Measurements from ENCODE around the gene KCNK4. TPM values are rescaled to one million over a fixed set of nuclear protein-coding genes. Genes with fewer than 3 reads are reported as not detected.
A peak's percentile ranks its signal among the peaks of the same experiment; 100 is the strongest.
"Not testable (repeated sequence)": the region's sequence is repeated elsewhere in the genome, so short reads cannot be mapped to it uniquely, and the experiment has no call there.

The KCNK4 gene
- total RNA-seq, 3 donors from 2014 or later = not detected

DNA sequence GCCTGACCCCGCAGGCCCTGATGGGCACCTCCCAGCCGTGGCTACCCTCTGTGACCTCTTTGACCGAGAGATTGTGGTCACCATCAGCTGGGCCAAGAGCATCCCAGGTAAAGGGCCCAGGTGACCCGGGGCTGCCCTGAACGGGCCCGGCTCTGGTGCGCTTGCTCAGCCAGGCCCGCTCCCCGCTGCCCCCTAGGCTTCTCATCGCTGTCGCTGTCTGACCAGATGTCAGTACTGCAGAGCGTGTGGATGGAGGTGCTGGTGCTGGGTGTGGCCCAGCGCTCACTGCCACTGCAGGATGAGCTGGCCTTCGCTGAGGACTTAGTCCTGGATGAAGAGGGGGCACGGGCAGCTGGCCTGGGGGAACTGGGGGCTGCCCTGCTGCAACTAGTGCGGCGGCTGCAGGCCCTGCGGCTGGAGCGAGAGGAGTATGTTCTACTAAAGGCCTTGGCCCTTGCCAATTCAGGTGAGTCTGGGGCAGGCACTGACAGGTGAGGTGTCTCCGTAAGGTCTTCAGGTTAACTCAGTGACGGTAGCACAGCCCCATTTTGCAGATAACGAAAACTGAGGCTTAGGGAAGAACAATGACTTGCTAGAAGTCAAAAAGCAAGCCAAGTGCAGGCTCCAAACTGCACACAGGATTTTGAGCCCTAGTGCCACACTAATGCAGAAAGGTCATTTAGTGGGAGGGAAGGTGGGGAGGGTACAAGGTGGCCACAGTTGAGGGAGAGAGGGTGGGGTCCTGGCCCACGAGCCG, 23.9 kb downstream of the KCNK4 start:
- Histone ChIP-seq H3K4me3 (no peak overlapping the region), H3K36me3 (ENCODE audit: low read depth) (peaks cover 6% of the 10 kb centered on the region), H3K4me1 (ENCODE audit: low read depth) (peaks cover 14% of the 10 kb centered on the region), H3K9me3 (no peaks in the 10 kb centered on the region)
- intact Hi-C loops (cut with DNase I, micrococcal nuclease) = no loop called here
- ATAC-seq (no peak), DNase-seq (peak in 1 of 3 donors; percentile 41)
- TF ChIP-seq, protein P1, sequence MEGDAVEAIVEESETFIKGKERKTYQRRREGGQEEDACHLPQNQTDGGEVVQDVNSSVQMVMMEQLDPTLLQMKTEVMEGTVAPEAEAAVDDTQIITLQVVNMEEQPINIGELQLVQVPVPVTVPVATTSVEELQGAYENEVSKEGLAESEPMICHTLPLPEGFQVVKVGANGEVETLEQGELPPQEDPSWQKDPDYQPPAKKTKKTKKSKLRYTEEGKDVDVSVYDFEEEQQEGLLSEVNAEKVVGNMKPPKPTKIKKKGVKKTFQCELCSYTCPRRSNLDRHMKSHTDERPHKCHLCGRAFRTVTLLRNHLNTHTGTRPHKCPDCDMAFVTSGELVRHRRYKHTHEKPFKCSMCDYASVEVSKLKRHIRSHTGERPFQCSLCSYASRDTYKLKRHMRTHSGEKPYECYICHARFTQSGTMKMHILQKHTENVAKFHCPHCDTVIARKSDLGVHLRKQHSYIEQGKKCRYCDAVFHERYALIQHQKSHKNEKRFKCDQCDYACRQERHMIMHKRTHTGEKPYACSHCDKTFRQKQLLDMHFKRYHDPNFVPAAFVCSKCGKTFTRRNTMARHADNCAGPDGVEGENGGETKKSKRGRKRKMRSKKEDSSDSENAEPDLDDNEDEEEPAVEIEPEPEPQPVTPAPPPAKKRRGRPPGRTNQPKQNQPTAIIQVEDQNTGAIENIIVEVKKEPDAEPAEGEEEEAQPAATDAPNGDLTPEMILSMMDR (IDR thresholded peaks at IDR 0.05) = no peak

DNA sequence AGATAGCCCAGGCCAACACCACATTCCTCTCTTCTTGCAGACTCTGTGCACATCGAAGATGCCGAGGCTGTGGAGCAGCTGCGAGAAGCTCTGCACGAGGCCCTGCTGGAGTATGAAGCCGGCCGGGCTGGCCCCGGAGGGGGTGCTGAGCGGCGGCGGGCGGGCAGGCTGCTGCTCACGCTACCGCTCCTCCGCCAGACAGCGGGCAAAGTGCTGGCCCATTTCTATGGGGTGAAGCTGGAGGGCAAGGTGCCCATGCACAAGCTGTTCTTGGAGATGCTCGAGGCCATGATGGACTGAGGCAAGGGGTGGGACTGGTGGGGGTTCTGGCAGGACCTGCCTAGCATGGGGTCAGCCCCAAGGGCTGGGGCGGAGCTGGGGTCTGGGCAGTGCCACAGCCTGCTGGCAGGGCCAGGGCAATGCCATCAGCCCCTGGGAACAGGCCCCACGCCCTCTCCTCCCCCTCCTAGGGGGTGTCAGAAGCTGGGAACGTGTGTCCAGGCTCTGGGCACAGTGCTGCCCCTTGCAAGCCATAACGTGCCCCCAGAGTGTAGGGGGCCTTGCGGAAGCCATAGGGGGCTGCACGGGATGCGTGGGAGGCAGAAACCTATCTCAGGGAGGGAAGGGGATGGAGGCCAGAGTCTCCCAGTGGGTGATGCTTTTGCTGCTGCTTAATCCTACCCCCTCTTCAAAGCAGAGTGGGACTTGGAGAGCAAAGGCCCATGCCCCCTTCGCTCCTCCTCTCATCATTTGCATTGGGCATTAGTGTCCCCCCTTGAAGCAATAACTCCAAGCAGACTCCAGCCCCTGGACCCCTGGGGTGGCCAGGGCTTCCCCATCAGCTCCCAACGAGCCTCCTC, 24.8 kb downstream of the KCNK4 start:
- H3K9me3 ChIP-seq; H3K36me3 ChIP-seq (ENCODE audit: low read depth); ATAC-seq; H3K4me3 ChIP-seq; intact Hi-C loops (cut with DNase I, micrococcal nuclease): not testable (repeated sequence)
- peaks cover 20% of the 10 kb centered on the region for H3K4me1 ChIP-seq (ENCODE audit: low read depth)
- peak in 1 of 3 donors; percentile 45 for DNase-seq

DNA sequence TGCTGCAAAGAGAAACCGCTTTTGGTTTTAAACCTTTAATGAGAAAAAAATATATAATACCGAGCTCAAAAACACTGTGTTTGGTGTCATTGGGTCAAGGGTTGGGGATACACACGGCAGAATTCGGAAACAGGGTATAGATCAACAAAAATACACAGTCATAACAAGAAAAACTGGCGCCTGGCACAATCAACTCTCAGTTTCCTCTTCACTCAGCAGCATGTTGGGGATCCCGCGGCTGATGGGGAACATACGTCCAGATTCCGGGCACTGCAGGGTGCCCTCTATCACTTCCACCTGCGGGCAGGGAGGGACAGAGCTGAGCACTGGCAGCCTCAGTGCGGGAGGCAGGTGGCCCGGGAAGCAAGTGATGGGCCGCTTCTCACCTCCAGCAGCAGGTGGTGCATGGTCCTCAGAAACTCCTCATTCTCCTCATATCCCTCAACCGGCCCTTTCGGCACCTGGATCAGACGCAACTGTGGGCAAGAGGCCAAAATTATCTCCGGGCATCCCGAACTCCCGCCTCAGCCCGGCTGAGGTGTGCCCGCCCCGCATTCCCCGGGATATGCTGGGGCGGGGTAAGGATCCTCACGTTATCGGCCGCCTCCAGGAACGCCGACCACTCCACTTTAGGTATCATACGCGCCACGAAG, 25.7 kb downstream of the KCNK4 start:
- peaks cover 25% of the 10 kb centered on the region for H3K4me1 ChIP-seq (ENCODE audit: low read depth)
- peak; percentile 14 for ATAC-seq
- intact Hi-C loops (cut with DNase I, micrococcal nuclease) = no loop called here

DNA sequence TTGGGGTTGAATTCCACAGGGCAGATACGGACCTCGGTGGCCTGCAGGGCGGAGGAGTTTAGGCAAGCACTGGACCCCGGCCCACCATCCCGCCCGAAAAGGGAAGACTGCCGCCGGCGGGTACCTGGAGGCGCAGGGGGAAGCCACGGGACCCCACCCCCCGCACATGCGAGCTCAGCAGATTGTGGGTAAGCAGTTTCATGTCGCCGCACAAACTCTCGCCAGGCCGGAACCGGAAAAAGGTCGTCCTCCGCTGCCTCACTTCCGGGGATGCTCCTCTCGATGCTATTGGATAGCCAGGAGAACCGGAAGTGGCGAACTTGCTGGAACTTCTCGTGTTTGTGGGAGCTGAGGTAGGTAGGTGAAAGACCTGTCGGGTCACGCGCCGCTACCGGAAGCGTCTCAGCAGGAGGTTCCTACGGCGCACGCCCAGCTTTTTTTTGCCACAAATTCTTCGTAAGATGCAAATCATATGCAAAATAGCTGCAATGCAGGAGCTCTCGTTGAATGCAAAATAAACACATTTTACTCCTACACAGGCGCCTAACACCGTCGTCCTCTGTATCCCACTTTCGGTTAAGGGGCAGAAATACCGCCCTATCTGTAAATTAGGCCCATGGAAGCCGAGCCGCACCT, 26.3 kb downstream of the KCNK4 start, which contains the start of gene TRMT112:
Gene TRMT112 (minus strand): TSS at position 235 of the 636 bp plus-strand sequence. CDS start 33 bp downstream, at position 202.
- intact Hi-C loops (cut with DNase I, micrococcal nuclease) = no loop called here
- no peaks in the 10 kb centered on the region for H3K9me3 ChIP-seq
- DNase-seq (peak; percentile 94 to 98 (median 96)), ATAC-seq (peak; percentile 70)
- H3K36me3 ChIP-seq (ENCODE audit: low read depth) = peaks cover 6% of the 10 kb centered on the region
- H3K4me3 ChIP-seq = peak within 1 kb of the TSS; percentile 69
- H3K4me1 ChIP-seq (ENCODE audit: low read depth) = peaks cover 32% of the 10 kb centered on the region
- TF ChIP-seq, protein P1 (IDR thresholded peaks at IDR 0.05) = no peak

More for the DNA sequence above, 25.7 kb downstream of the KCNK4 start:
- Histone ChIP-seq H3K36me3 (ENCODE audit: low read depth) (peaks cover 6% of the 10 kb centered on the region), H3K9me3 (no peaks in the 10 kb centered on the region), H3K4me3 (peak overlapping the region; percentile 69)
- TF ChIP-seq, protein P1 (IDR thresholded peaks at IDR 0.05) = no peak
- peak; percentile 69 to 79 (median 70) for DNase-seq

DNA sequence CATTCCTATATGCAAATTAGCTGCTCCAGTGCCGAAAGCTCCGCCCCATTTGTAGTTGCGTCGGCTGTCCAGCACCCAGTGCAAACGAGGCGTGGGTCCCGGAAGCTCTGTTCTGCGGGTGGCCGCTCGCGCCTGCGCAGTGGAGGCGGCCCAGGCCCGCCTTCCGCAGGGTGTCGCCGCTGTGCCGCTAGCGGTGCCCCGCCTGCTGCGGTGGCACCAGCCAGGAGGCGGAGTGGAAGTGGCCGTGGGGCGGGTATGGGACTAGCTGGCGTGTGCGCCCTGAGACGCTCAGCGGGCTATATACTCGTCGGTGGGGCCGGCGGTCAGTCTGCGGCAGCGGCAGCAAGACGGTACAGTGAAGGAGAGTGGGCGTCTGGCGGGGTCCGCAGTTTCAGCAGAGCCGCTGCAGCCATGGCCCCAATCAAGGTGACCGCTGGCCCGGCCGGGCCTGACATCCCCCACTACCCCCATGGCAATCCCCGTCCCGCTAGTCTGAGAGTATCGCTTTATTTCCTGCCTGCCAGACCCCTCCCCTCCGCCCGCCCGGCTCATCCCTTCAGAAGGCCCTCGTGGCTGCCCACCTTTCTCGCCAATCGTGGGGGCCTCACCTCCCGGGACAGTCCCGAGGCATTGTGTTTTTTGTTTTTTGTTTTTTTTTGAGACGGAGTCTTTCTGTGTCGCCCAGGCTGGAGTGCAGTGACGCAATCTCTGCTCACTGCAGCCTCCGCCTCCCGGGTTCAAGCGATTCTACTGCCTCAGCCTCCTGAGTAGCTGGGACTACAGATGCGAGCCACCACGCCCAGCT, 27.1 kb downstream of the KCNK4 start, which contains the start of gene PRDX5:
Gene PRDX5 (plus strand): TSS at position 161 of the 805 bp plus-strand sequence. CDS start 95 bp downstream, at position 256.
- intact Hi-C loops (cut with DNase I, micrococcal nuclease) = no loop called here
- H3K4me1 ChIP-seq (ENCODE audit: low read depth) = peaks cover 32% of the 10 kb centered on the region
- TF ChIP-seq, protein P1 (IDR thresholded peaks at IDR 0.05) = peak; percentile 33
- no peaks in the 10 kb centered on the region for H3K9me3 ChIP-seq
- peak within 1 kb of the TSS; percentile 69 for H3K4me3 ChIP-seq
- peak; percentile 79 for ATAC-seq
- peak; percentile 95 to 99 (median 98) for DNase-seq
- H3K36me3 ChIP-seq (ENCODE audit: low read depth) = peaks cover 6% of the 10 kb centered on the region
